Activated T-cell treated with anti-CD3 and anti-CD28 coated beads for 24 hours (primary cell): ENCODE results near the gene RETREG1.
"Not testable (repeated sequence)": the region's sequence is repeated elsewhere in the genome, so short reads cannot be mapped to it uniquely, and the experiment has no call there.

Experiments
- DNase-seq: peaks from one replicate; pipeline ENCODE4 v3.0.0-alpha.2; 2020; ENCODE audit warnings: low read depth

The RETREG1 gene

GRCh38 chr5:16615741-16616535 lies 859 bp downstream of the RETREG1 start:
- DNase-seq, result no peak

GRCh38 chr5:16612007-16612406 lies 4.8 kb downstream of the RETREG1 start:
- no peak for DNase-seq

GRCh38 chr5:16610896-16611295 lies 5.9 kb downstream of the RETREG1 start:
- DNase-seq, result not testable (repeated sequence)

GRCh38 chr5:16609412-16609811 lies 7.4 kb downstream of the RETREG1 start:
- DNase-seq, result no peak

- no peak for DNase-seq
Measured at GRCh38 chr5:16606628-16607027, 10.2 kb downstream of the RETREG1 start.

GRCh38 chr5:16603701-16604100 lies 13.1 kb downstream of the RETREG1 start:
- DNase-seq, result no peak

- DNase-seq, result no peak
Measured at GRCh38 chr5:16603295-16603694, 13.5 kb downstream of the RETREG1 start.

GRCh38 chr5:16602182-16602581 lies 14.6 kb downstream of the RETREG1 start:
- no peak for DNase-seq

GRCh38 chr5:16600946-16601345 lies 15.9 kb downstream of the RETREG1 start:
- DNase-seq, result no peak

GRCh38 chr5:16600397-16600796 lies 16.4 kb downstream of the RETREG1 start:
- DNase-seq, result no peak

GRCh38 chr5:16597946-16598694 lies 18.7 kb downstream of the RETREG1 start:
- no peak for DNase-seq

GRCh38 chr5:16596581-16596940 lies 20.2 kb downstream of the RETREG1 start:
- no peak for DNase-seq

GRCh38 chr5:16595881-16596580 lies 20.8 kb downstream of the RETREG1 start:
- DNase-seq, result no peak

- no peak for DNase-seq
Measured at GRCh38 chr5:16593628-16594027, 23.2 kb downstream of the RETREG1 start.

GRCh38 chr5:16593013-16593412 lies 23.8 kb downstream of the RETREG1 start:
- no peak for DNase-seq

GRCh38 chr5:16592255-16592654 lies 24.5 kb downstream of the RETREG1 start:
- DNase-seq, result no peak

- no peak for DNase-seq
Measured at GRCh38 chr5:16590685-16591084, 26.1 kb downstream of the RETREG1 start.

- DNase-seq, result no peak
Measured at GRCh38 chr5:16589658-16590057, 27.1 kb downstream of the RETREG1 start.

- DNase-seq, result no peak
Measured at GRCh38 chr5:16588434-16589214, 28.2 kb downstream of the RETREG1 start.

GRCh38 chr5:16586556-16586955 lies 30.2 kb downstream of the RETREG1 start:
- DNase-seq, result no peak

- DNase-seq, result no peak
Measured at GRCh38 chr5:16585041-16585667, 31.6 kb downstream of the RETREG1 start.

- no peak for DNase-seq
Measured at GRCh38 chr5:16582081-16582480, 34.7 kb downstream of the RETREG1 start.
